H1 (cell line): Measurements from ENCODE around the gene MAGI2. TPM values are rescaled to one million over a fixed set of nuclear protein-coding genes. Genes with fewer than 3 reads are reported as not detected.

Source experiments
- CTCF ChIA-PET: fragments of 300-600 bp; sonication (Branson Sonifier 250); formaldehyde crosslinking; loops from one replicate; lab custom pipeline; 2021; ENCODE audit not compliant: partially characterized antibody; lab: Charles Lee
- POLR2A ChIA-PET: fragments of 300-600 bp; sonication (Branson Sonifier 250); formaldehyde crosslinking; loops from one replicate; lab custom pipeline; 2021; ENCODE audit warnings: inconsistent platforms; ENCODE audit not compliant: partially characterized antibody; lab: Charles Lee
- DNase-seq, 2 experiments: peaks; one replicate each; pipeline versions ENCODE4 v3.0.0 to v3.0.0-alpha.2; 2010 to 2022; ENCODE audit warnings: low spot score in 2 of 2, low read depth in 1 of 2, mixed read lengths in 1 of 2
- FAIRE-seq: peaks from 2 replicates; lab custom pipeline; 2011; peaks lifted over from hg19 to GRCh38; lab: Jason Lieb, UNC
- H2AFZ ChIP-seq: 2 replicates; pipeline ENCODE4 v1.8.1; 2012; ENCODE audit warnings: low read length, inconsistent platforms
- H2AK5ac ChIP-seq: 2 replicates; pipeline ENCODE4 v1.6.1; 2013; ENCODE audit warnings: low read depth, low read length
- H2BK120ac ChIP-seq: replicated peaks from 2 replicates; pipeline ENCODE3; 2013; ENCODE audit warnings: low read depth, low read length, inconsistent platforms
- H2BK12ac ChIP-seq: 2 replicates; pipeline ENCODE4 v1.6.1; 2013; ENCODE audit warnings: low read depth, low read length
- H2BK15ac ChIP-seq: 2 replicates; pipeline ENCODE4 v1.6.1; 2013; ENCODE audit warnings: low read length
- H2BK20ac ChIP-seq: 2 replicates; pipeline ENCODE4 v1.6.1; 2013; ENCODE audit warnings: low read length
- H2BK5ac ChIP-seq: 2 replicates; pipeline ENCODE4 v1.6.1; 2013; ENCODE audit warnings: low read depth, low read length
- H3K14ac ChIP-seq: 2 replicates; pipeline ENCODE4 v1.6.1; 2013; ENCODE audit warnings: inconsistent platforms; ENCODE audit not compliant: insufficient read length
- H3K18ac ChIP-seq: 2 replicates; pipeline ENCODE4 v1.6.1; 2013; ENCODE audit warnings: low read length; ENCODE audit errors: extremely low read depth
- H3K23ac ChIP-seq: 2 replicates; pipeline ENCODE4 v1.6.1; 2013; ENCODE audit warnings: inconsistent platforms; ENCODE audit not compliant: insufficient read length
- H3K23me2 ChIP-seq: 2 replicates; pipeline ENCODE4 v1.6.1; 2013; ENCODE audit warnings: low read depth, low read length
- H3K27ac ChIP-seq: 2 replicates; pipeline ENCODE4 v1.6.1; 2011; ENCODE audit warnings: low read depth, low read length, inconsistent platforms
- H3K27me3 ChIP-seq, 4 experiments: replicated peaks in 1 of 4; 1 replicate in 1 of 4; 2 replicates in 3 of 4; pipeline versions ENCODE4 v1.6.1 to v1.8.1; 2011 to 2013; ENCODE audit warnings: low read length in 3 of 4, mild to moderate bottlenecking in 3 of 4, inconsistent platforms in 2 of 4, mixed read lengths in 2 of 4, moderate library complexity in 1 of 4; ENCODE audit not compliant: control insufficient read depth in 3 of 4, insufficient read depth in 3 of 4; ENCODE audit errors: extremely low read depth in 1 of 4
- H3K36me3 ChIP-seq, 4 experiments: 2 replicates each; pipeline versions ENCODE4 v1.6.1 to v1.8.1; 2011 to 2013; ENCODE audit warnings: mild to moderate bottlenecking in 4 of 4, low read length in 3 of 4, moderate library complexity in 2 of 4, control low read depth in 1 of 4, inconsistent platforms in 1 of 4; ENCODE audit not compliant: insufficient read depth in 4 of 4, control insufficient read depth in 2 of 4
- H3K4ac ChIP-seq: replicated peaks from 2 replicates; pipeline ENCODE3; 2013; ENCODE audit warnings: low read length, low read depth, mixed read lengths, inconsistent platforms; ENCODE audit not compliant: insufficient read length
- H3K4me1 ChIP-seq, 4 experiments: replicated peaks in 1 of 4; 1 replicate in 1 of 4; 2 replicates in 3 of 4; pipeline versions ENCODE4 v1.6.1 to v1.8.1; 2011 to 2013; ENCODE audit warnings: low read length in 3 of 4, inconsistent platforms in 2 of 4, mixed read lengths in 1 of 4; ENCODE audit not compliant: insufficient read depth in 4 of 4, control insufficient read depth in 3 of 4
- H3K4me2 ChIP-seq, 2 experiments: 2 replicates each; pipeline versions ENCODE4 v1.6.1 to v1.8.1; 2011 to 2013; ENCODE audit warnings: low read depth in 2 of 2, low read length in 2 of 2, control low read depth in 1 of 2, inconsistent platforms in 1 of 2, mild to moderate bottlenecking in 1 of 2; ENCODE audit not compliant: insufficient read depth in 1 of 2
- H3K4me3 ChIP-seq, 4 experiments: fragments of 200-600, 300-600 bp in 1 of 4; sonication (generic), shearing (Covaris generic), sonication (Bioruptor Twin) in 1 of 4; 2 replicates each; pipeline versions ENCODE4 v1.5.1 to v1.8.1; 2011 to 2016; ENCODE audit warnings: low read length in 4 of 4, low read depth in 3 of 4, control low read depth in 2 of 4, inconsistent platforms in 2 of 4, mild to moderate bottlenecking in 2 of 4, mixed read lengths in 1 of 4, moderate library complexity in 1 of 4; ENCODE audit not compliant: insufficient read depth in 2 of 4; ENCODE audit errors: extremely low read depth in 1 of 4
- H3K56ac ChIP-seq: replicated peaks from 2 replicates; pipeline ENCODE3; 2013; ENCODE audit warnings: low read depth, mild to moderate bottlenecking, mixed read lengths, low read length, inconsistent platforms; ENCODE audit not compliant: insufficient read length
- H3K79me1 ChIP-seq: 2 replicates; pipeline ENCODE4 v1.6.1; 2013; ENCODE audit warnings: low read depth, low read length, control low read depth
- H3K79me2 ChIP-seq, 2 experiments: 2 replicates each; pipeline versions ENCODE4 v1.6.1 to v1.8.1; 2012 to 2013; ENCODE audit warnings: low read length in 2 of 2, mild to moderate bottlenecking in 2 of 2, inconsistent platforms in 1 of 2; ENCODE audit not compliant: insufficient read depth in 2 of 2, control insufficient read depth in 1 of 2
- H3K9ac ChIP-seq, 4 experiments: replicated peaks in 1 of 4; 1 replicate in 1 of 4; 2 replicates in 3 of 4; pipeline versions ENCODE4 v1.6.1 to v1.8.1; 2011 to 2013; ENCODE audit warnings: low read depth in 3 of 4, low read length in 3 of 4, control low read depth in 2 of 4, mild to moderate bottlenecking in 2 of 4, moderate library complexity in 2 of 4, inconsistent platforms in 1 of 4; ENCODE audit errors: extremely low read depth in 1 of 4
- H3K9me3 ChIP-seq, 2 experiments: 2 replicates each; pipeline versions ENCODE4 v1.6.1 to v1.8.1; 2012 to 2013; ENCODE audit warnings: mild to moderate bottlenecking in 2 of 2, moderate library complexity in 2 of 2, control low read depth in 1 of 2, inconsistent platforms in 1 of 2, low read depth in 1 of 2, low read length in 1 of 2, mixed read lengths in 1 of 2; ENCODE audit not compliant: insufficient read depth in 2 of 2
- H4K20me1 ChIP-seq, 2 experiments: replicated peaks in 1 of 2; 2 replicates each; pipeline versions ENCODE3 to v1.8.1; 2011 to 2013; ENCODE audit warnings: inconsistent platforms in 2 of 2, low read length in 2 of 2, mild to moderate bottlenecking in 1 of 2; ENCODE audit not compliant: insufficient read depth in 2 of 2, control insufficient read depth in 1 of 2
- H4K5ac ChIP-seq: 2 replicates; pipeline ENCODE4 v1.6.1; 2013; ENCODE audit warnings: low read length, low read depth, mixed read lengths, inconsistent platforms; ENCODE audit not compliant: insufficient read length
- H4K8ac ChIP-seq: 2 replicates; pipeline ENCODE4 v1.8.0; 2013; ENCODE audit warnings: mild to moderate bottlenecking, moderate library complexity, low read length, inconsistent platforms; ENCODE audit not compliant: insufficient read depth; ENCODE audit errors: extremely low read depth
- H4K91ac ChIP-seq: replicated peaks from 2 replicates; pipeline ENCODE3; 2013; ENCODE audit warnings: low read length, mixed read lengths, inconsistent platforms; ENCODE audit not compliant: insufficient read length
- CTCF ChIP-seq, 3 experiments: IDR thresholded peaks; 1 replicate in 2 of 3; 2 replicates in 1 of 3; pipeline versions ENCODE4 v1.5.1 to v1.6.1; 2011; ENCODE audit warnings: low read length in 3 of 3, mild to moderate bottlenecking in 3 of 3, inconsistent platforms in 2 of 3, low read depth in 1 of 3, moderate library complexity in 1 of 3; ENCODE audit not compliant: insufficient read depth in 1 of 3; ENCODE audit errors: control extremely low read depth in 1 of 3
- KDM5A ChIP-seq: fragments of 200-600 bp; IDR thresholded peaks from 2 replicates; pipeline ENCODE4 v1.7.1; 2012; ENCODE audit warnings: mild to moderate bottlenecking, low read length, inconsistent platforms, mixed read lengths
- RAD21 ChIP-seq, 2 experiments: IDR thresholded peaks in 1 of 2; conservative IDR thresholded peaks in 1 of 2; 2 replicates each; pipeline ENCODE4 v1.6.1; 2011; ENCODE audit warnings: low read depth in 2 of 2, low read length in 2 of 2, improper control_type of control experiment in 1 of 2, inconsistent platforms in 1 of 2, mild to moderate bottlenecking in 1 of 2, moderate library complexity in 1 of 2
- WGBS, 2 experiments: shearing (Covaris generic) in 1 of 2; methylation state at CpG; one replicate each; pipeline versions ENCODE4 v1.1.6 to v1.1.7; 2013 to 2015; ENCODE audit warnings: low lambda C conversion rate in 2 of 2, mixed read lengths in 2 of 2, inconsistent platforms in 1 of 2, low coverage in 1 of 2, missing lambda C conversion rate in 1 of 2; ENCODE audit not compliant: insufficient replicate concordance in 2 of 2, insufficient coverage in 1 of 2, insufficient read length in 1 of 2; ENCODE audit errors: extremely low coverage in 1 of 2, missing lambda C conversion rate in 1 of 2; 5-methylcytosine and 5-hydroxymethylcytosine counted together
- polyA plus RNA-seq, 7 experiments: library from polyadenylated mRNA; depleted of rRNA in 3 of 7; stranded (reverse) in 5 of 7; unstranded in 2 of 7; fragments of >200 nt in 5 of 7; fragments of 200-250 nt in 2 of 7; gene quantifications; 1 replicate in 5 of 7; 2 replicates in 1 of 7; 4 replicates in 1 of 7; pipeline versions ENCODE4 v1.2.1 to v1.2.3, GENCODE V29; 2011 to 2013; ENCODE audit warnings: missing spikeins in 2 of 7, mixed read lengths in 2 of 7
- total RNA-seq: library from RNA; stranded (reverse); fragmentation: NEBNext Ultra II Directional; extraction: Animal tissue kit (Norgen Biotek cat#: 25700); gene quantifications from 2 replicates; pipeline ENCODE4 v1.2.1, GENCODE V29; 2021

Gene MAGI2
- total and polyA plus RNA-seq, 2 of the 8 experiments (the other 6 are each of a cell fraction or from before 2014, with no cell fraction given), result 6.0 to 27.3 TPM

- H3K27me3 ChIP-seq, result no peaks in the 10 kb centered on the region
Measured at GRCh38 chr7:79361214-79361613, 92.3 kb downstream of the MAGI2 start.

More at GRCh38 chr7:79361214-79361613, 92.3 kb downstream of the MAGI2 start:
- Histone ChIP-seq H3K9me3 (no peaks in the 10 kb centered on the region), H3K36me3 (no peaks in the 10 kb centered on the region), H3K79me2 (no peaks in the 10 kb centered on the region), H2BK15ac (no peak overlapping the region), H3K23me2 (no peaks in the 10 kb centered on the region), H4K91ac (no peak overlapping the region), H2BK20ac (no peak overlapping the region), H3K4me1 (no peaks in the 10 kb centered on the region), H2BK5ac (no peak overlapping the region), H3K23ac (no peak overlapping the region), H4K8ac (no peak overlapping the region), H3K9ac (no peak overlapping the region), H3K4me2 (no peak overlapping the region), H4K20me1 (no peaks in the 10 kb centered on the region), H4K5ac (no peak overlapping the region), H3K4ac (no peak overlapping the region), H3K18ac (no peak overlapping the region), H3K27ac (no peak overlapping the region), H2AFZ (no peak overlapping the region), H3K14ac (no peak overlapping the region), H2BK120ac (no peak overlapping the region), H3K79me1 (no peaks in the 10 kb centered on the region), H3K4me3 (no peak overlapping the region), H2BK12ac (no peak overlapping the region), H2AK5ac (no peak overlapping the region), H3K56ac (no peak overlapping the region)
- FAIRE-seq (no peak), DNase-seq (no peak)
- peak; percentile 39 to 67 (median 59); a peak in 3 of 4 replicates for TF ChIP-seq CTCF (IDR thresholded peaks at IDR 0.05; ENCODE audit: control extremely low read depth in 1 of 3, insufficient read depth in 1 of 3, low read depth in 1 of 3, low read length in 3 of 3)
- TF ChIP-seq RAD21 (IDR thresholded peaks at IDR 0.05 in 1 of 2, conservative IDR thresholded peaks at IDR 0.05 in 1 of 2; ENCODE audit: low read depth in 2 of 2, low read length in 2 of 2), result peak; percentile 50 to 51; a peak in 3 of 4 replicates
- no peak for TF ChIP-seq KDM5A
- CTCF ChIA-PET, result interaction anchor here (0.6 to 2.3 kb wide), 4 partner anchors 9 to 380 kb away, joined by 3 to 4 read pairs (median 3); no protein-coding TSS in a partner anchor
- 54% methylated on average over 2 of the region's 2 CpGs; no CpG with 5 or more reads in 1 of the 2 experiments for WGBS, 2 experiments
- POLR2A ChIA-PET, result no interaction called here
